B cell (primary cell): ENCODE results near the gene UBR7. TPM values are rescaled to one million over a fixed set of nuclear protein-coding genes. Genes with fewer than 3 reads are reported as not detected.

Source experiments
- ATAC-seq: fragments of 200-7000 bp; cut with Tn5 transposase; one replicate; pipeline ENCODE4 v1.10.0; 2021; ENCODE audit warnings: low read depth, mild to moderate bottlenecking, moderate number of reproducible peaks, moderate library complexity
- CTCF ChIA-PET: fragments of 350-600 bp; sonication (Branson Sonifier 250); formaldehyde crosslinking; loops from one replicate; lab custom pipeline; 2021; ENCODE audit warnings: antibody characterized with exemption, inconsistent platforms; lab: Charles Lee
- POLR2A ChIA-PET: fragments of 350-600 bp; sonication (Branson Sonifier 250); formaldehyde crosslinking; loops from one replicate; lab custom pipeline; 2021; ENCODE audit warnings: antibody characterized with exemption; lab: Charles Lee
- DNase-seq: peaks from one replicate; pipeline ENCODE4 v3.0.0; 2013
- H2AFZ ChIP-seq: 2 replicates; pipeline ENCODE4 v1.6.1; 2012; ENCODE audit warnings: mild to moderate bottlenecking, low read depth, low read length; ENCODE audit not compliant: insufficient read depth, poor library complexity, severe bottlenecking
- H3K27ac ChIP-seq, 2 donors: 1 replicate in 1 of 2; 2 replicates in 1 of 2; pipeline ENCODE4 v1.5.1; 2012 to 2013; ENCODE audit warnings: low read length in 2 of 2, mild to moderate bottlenecking in 2 of 2, moderate library complexity in 1 of 2
- H3K27me3 ChIP-seq, 4 experiments: fragments of 200-600 bp in 1 of 4; sonication (generic) in 1 of 4; replicated peaks in 1 of 4; 1 replicate in 2 of 4; 2 replicates in 2 of 4; pipeline versions ENCODE4 v1.6.1 to v1.7.0; 2013 to 2016; ENCODE audit warnings: low read length in 3 of 4, mild to moderate bottlenecking in 2 of 4, mixed read lengths in 1 of 4, moderate library complexity in 1 of 4; ENCODE audit not compliant: insufficient read depth in 4 of 4, control insufficient read depth in 3 of 4; ENCODE audit errors: control extremely low read depth in 1 of 4
- H3K36me3 ChIP-seq, 2 experiments: replicated peaks in 1 of 2; 1 replicate in 1 of 2; 2 replicates in 1 of 2; pipeline versions ENCODE4 v1.6.1 to v1.7.1; 2013; ENCODE audit warnings: low read length in 1 of 2; ENCODE audit not compliant: insufficient read depth in 2 of 2, control insufficient read depth in 1 of 2; ENCODE audit errors: control extremely low read depth in 1 of 2, extremely low read depth in 1 of 2
- H3K4me1 ChIP-seq, 2 donors: fragments of 200-600 bp in 1 of 2; sonication (generic) in 1 of 2; 1 replicate in 1 of 2; 2 replicates in 1 of 2; pipeline versions ENCODE4 v1.5.1 to v1.6.1; 2013 to 2017; ENCODE audit warnings: low read length in 2 of 2; ENCODE audit not compliant: control insufficient read depth in 2 of 2, insufficient read depth in 2 of 2
- H3K4me2 ChIP-seq: replicated peaks from 2 replicates; pipeline ENCODE3; 2012; ENCODE audit warnings: mild to moderate bottlenecking, low read depth, low read length; ENCODE audit not compliant: poor library complexity, severe bottlenecking
- H3K4me3 ChIP-seq, 5 experiments: fragments of 200-600 bp in 1 of 5; sonication (generic) in 1 of 5; 1 replicate in 3 of 5; 2 replicates in 2 of 5; pipeline versions ENCODE4 v1.5.1 to v1.7.0; 2011 to 2016; ENCODE audit warnings: low read length in 4 of 5, mild to moderate bottlenecking in 4 of 5, low read depth in 2 of 5, control low read depth in 1 of 5, moderate library complexity in 1 of 5; ENCODE audit not compliant: insufficient read depth in 1 of 5; ENCODE audit errors: control extremely low read depth in 1 of 5, extremely low read depth in 1 of 5
- H3K79me2 ChIP-seq: fragments of 200-600 bp; sonication (generic); one replicate; pipeline ENCODE4 v1.6.0; 2016; ENCODE audit warnings: low read length; ENCODE audit not compliant: control insufficient read depth, insufficient read depth
- H3K9ac ChIP-seq: fragments of 200-600 bp; sonication (generic); 2 replicates; pipeline ENCODE4 v1.6.1; 2017; ENCODE audit warnings: mild to moderate bottlenecking, low read length, moderate library complexity
- H3K9me3 ChIP-seq, 3 donors: one replicate each; pipeline versions ENCODE4 v1.6.1 to v1.7.1; 2013; ENCODE audit warnings: low read length in 2 of 3; ENCODE audit not compliant: control insufficient read depth in 2 of 3, insufficient read depth in 1 of 3; ENCODE audit errors: control extremely low read depth in 1 of 3
- H4K20me1 ChIP-seq: 2 replicates; pipeline ENCODE4 v1.6.0; 2012; ENCODE audit warnings: mild to moderate bottlenecking, low read length; ENCODE audit not compliant: insufficient read depth, control insufficient read depth, poor library complexity, severe bottlenecking
- H3K27ac Mint-ChIP-seq: one replicate; pipeline ENCODE4 v1.8.0; 2021; ENCODE audit warnings: mixed read lengths
- H3K27me3 Mint-ChIP-seq: one replicate; pipeline ENCODE4 v1.8.0; 2021; ENCODE audit warnings: mixed read lengths
- H3K4me1 Mint-ChIP-seq: one replicate; pipeline ENCODE4 v1.8.0; 2021; ENCODE audit warnings: mixed read lengths
- H3K4me3 Mint-ChIP-seq: one replicate; pipeline ENCODE4 v1.8.0; 2021; ENCODE audit warnings: mixed read lengths
- H3K9me3 Mint-ChIP-seq: one replicate; pipeline ENCODE4 v1.8.0; 2022; ENCODE audit warnings: mixed read lengths; ENCODE audit not compliant: insufficient read depth
- CTCF ChIP-seq: fragments of 200-600 bp; IDR thresholded peaks from one replicate; pipeline ENCODE4 v1.8.0; 2022; ENCODE audit warnings: antibody characterized with exemption, mild to moderate bottlenecking
- EZH2 ChIP-seq: IDR thresholded peaks from 2 replicates; pipeline ENCODE4 v1.6.1; 2012; ENCODE audit warnings: borderline replicate concordance, low read depth, mild to moderate bottlenecking, moderate library complexity, low read length; ENCODE audit not compliant: insufficient read depth, poor library complexity, severe bottlenecking
- WGBS: methylation state at CpG from one replicate; pipeline ENCODE4 v1.1.5; 2013; ENCODE audit warnings: missing lambda C conversion rate; ENCODE audit not compliant: insufficient coverage; 5-methylcytosine and 5-hydroxymethylcytosine counted together
- intact Hi-C: fragments of 100-400 bp; cut with micrococcal nuclease; formaldehyde crosslinking; loops from one replicate; pipeline ENCODE4 v1.10.0; 2022
- polyA plus RNA-seq: library from polyadenylated mRNA; depleted of rRNA; stranded (reverse); fragments of >200 nt; gene quantifications from 2 replicates; pipeline ENCODE4 v1.2.3, GENCODE V29; 2012
- total RNA-seq, 2 donors: library from RNA; stranded (reverse); fragments of 120-200 nt in 1 of 2; gene quantifications; 1 replicate in 1 of 2; 2 replicates in 1 of 2; pipeline versions ENCODE4 v1.2.3 to v1.2.4, GENCODE V29; 2013 to 2022

The UBR7 gene
- total and polyA plus RNA-seq, 2 donors (not counting 1 experiment from before 2014, with no cell fraction given), result 11.3 to 17.3 TPM

- Histone ChIP-seq H4K20me1 (no peaks in the 10 kb centered on the region), H3K4me2 (no peak overlapping the region), H3K36me3 (peaks cover 1 to 29% of the 10 kb centered on the region in 2 experiments), H3K9me3 (no peaks in the 10 kb centered on the region), H3K4me3 (no peak overlapping the region), H3K9ac (no peak overlapping the region), H3K27ac (peak overlapping the region; percentile 52 to 54), H3K79me2 (peaks cover 15% of the 10 kb centered on the region), H2AFZ (no peak overlapping the region), H3K4me1 (peaks cover 21 to 32% of the 10 kb centered on the region in 2 donors), H3K27me3 (no peaks in the 10 kb centered on the region)
- Mint-ChIP-seq H3K27me3 (no peaks in the 10 kb centered on the region), H3K4me1 (peaks cover 39% of the 10 kb centered on the region), H3K4me3 (peak overlapping the region; percentile 9), H3K27ac (peak overlapping the region; percentile 64), H3K9me3 (no peaks in the 10 kb centered on the region)
- ChIA-PET POLR2A (no interaction called here), CTCF (interaction anchor here (1.1 to 1.2 kb wide), 2 partner anchors 13 to 22 kb away, joined by 3 read pairs; no protein-coding TSS in a partner anchor)
- DNase-seq, result peak; percentile 30
- peak; percentile 32 for ATAC-seq
- intact Hi-C loops, result no loop called here
- no peak for TF ChIP-seq EZH2
- no peak for TF ChIP-seq CTCF
- WGBS, result no CpG with 5 or more reads among the region's 3 CpGs
These were observed 5.4 kb downstream of the UBR7 start for GRCh38 chr14:93212432-93212831.

DNA sequence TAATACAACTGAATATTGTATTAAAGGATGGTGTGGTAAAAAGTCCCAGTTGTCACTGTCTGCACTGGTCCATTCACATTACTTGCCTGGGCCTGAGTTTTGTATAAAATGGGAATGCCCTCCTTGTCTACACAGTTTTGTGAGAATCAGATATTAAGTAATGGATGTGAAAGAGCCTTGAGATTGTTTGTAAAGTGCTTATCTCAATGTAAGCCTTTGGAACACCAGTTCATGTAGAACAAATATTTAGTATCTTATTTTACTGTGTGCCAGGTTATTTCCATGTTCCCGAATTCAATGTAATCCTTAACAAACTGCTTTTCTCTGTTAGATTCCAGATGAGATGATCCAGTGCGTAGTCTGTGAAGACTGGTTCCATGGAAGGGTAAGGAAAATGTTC lies 7.5 kb downstream of the UBR7 start:
- Histone ChIP-seq H3K4me1 (peaks cover 6 to 20% of the 10 kb centered on the region in 2 donors), H3K9me3 (no peaks in the 10 kb centered on the region), H3K79me2 (no peaks in the 10 kb centered on the region), H3K27me3 (no peaks in the 10 kb centered on the region), H3K4me2 (no peak overlapping the region), H3K27ac (no peak overlapping the region), H3K36me3 (peaks cover 3 to 41% of the 10 kb centered on the region in 2 experiments), H2AFZ (no peak overlapping the region), H3K4me3 (no peak overlapping the region), H3K9ac (no peak overlapping the region), H4K20me1 (no peaks in the 10 kb centered on the region)
- no CpG with 5 or more reads among the region's 2 CpGs for WGBS
- ATAC-seq (no peak), DNase-seq (no peak)
- no peaks in the 10 kb centered on the region for H3K9me3 Mint-ChIP-seq
- H3K27me3 Mint-ChIP-seq, result no peaks in the 10 kb centered on the region
- CTCF ChIA-PET, result no interaction called here
- intact Hi-C loops, result no loop called here
- TF ChIP-seq CTCF, result no peak
- no peak for TF ChIP-seq EZH2
- no peak overlapping the region for H3K4me3 Mint-ChIP-seq
- peaks cover 25% of the 10 kb centered on the region for H3K4me1 Mint-ChIP-seq
- H3K27ac Mint-ChIP-seq, result no peak overlapping the region
- POLR2A ChIA-PET, result no interaction called here
